ENCODE measurements around the gene NELFB.
A peak's percentile ranks its signal among the peaks of the same experiment; 100 is the strongest.
"Not testable (repeated sequence)": the region's sequence is repeated elsewhere in the genome, so short reads cannot be mapped to it uniquely, and the experiment has no call there.

The NELFB gene

DNA sequence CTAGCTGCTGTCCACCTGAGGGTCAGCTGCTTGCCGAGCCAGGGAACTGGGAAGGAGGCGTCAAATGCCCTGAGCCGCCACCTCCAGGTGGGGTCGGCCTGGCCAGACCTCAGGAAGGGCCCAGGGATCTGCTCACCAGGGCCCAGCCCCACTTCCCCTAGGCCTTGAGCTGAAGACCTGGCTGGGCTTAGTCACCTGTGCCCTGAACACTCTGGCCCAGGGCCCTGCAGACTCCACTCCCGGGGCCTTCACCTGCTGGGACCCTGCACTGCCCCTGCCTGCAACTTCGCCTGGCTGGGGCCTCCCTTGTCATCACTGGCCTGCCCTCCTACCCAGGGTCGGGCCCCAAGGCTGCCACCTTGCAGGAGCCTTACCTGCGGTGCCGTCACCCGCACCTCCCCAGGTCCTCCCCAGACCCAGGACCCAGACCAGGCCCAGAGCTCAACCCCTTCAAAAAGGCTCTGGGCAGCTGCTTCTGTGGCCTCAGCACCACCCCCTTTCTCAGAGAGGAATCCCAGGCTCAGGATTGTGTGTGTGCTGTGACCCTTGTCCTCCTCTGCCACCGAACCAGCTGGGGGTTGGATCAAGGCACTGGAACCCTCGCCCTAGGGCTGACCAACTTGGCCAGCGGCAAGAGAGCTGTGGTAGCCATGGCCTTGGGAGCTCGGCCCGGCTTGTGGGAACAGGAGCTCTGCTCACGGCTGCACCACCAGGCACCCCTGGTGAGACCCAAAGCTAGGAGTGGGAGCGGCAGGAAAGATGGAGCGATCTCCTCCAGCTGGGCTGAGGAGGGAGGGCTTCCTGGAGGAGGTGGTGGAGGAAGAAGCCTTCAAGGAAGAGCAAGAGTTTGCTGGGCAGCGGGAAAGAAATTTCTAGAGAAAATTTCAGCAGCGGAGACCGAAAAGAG, 1.2 kb upstream of the NELFB start:
- TF ChIP-seq, protein P1, sequence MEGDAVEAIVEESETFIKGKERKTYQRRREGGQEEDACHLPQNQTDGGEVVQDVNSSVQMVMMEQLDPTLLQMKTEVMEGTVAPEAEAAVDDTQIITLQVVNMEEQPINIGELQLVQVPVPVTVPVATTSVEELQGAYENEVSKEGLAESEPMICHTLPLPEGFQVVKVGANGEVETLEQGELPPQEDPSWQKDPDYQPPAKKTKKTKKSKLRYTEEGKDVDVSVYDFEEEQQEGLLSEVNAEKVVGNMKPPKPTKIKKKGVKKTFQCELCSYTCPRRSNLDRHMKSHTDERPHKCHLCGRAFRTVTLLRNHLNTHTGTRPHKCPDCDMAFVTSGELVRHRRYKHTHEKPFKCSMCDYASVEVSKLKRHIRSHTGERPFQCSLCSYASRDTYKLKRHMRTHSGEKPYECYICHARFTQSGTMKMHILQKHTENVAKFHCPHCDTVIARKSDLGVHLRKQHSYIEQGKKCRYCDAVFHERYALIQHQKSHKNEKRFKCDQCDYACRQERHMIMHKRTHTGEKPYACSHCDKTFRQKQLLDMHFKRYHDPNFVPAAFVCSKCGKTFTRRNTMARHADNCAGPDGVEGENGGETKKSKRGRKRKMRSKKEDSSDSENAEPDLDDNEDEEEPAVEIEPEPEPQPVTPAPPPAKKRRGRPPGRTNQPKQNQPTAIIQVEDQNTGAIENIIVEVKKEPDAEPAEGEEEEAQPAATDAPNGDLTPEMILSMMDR (IDR thresholded peaks at IDR 0.05): no peak
- H3K36me3 ChIP-seq: peaks cover 5 to 26% (median 9%) of the 10 kb centered on the region in 3 donors
- H3K4me1 ChIP-seq: peaks cover 0 to 26% (median 23%) of the 10 kb centered on the region in 4 donors
- intact Hi-C loops (cut with DNase I; ENCODE audit: low total_unique reads): no loop called here
- peak overlapping the region; percentile 92 for H3K4me3 ChIP-seq
- peaks cover 0 to 30% of the 10 kb centered on the region in 2 donors for H3K27me3 ChIP-seq
- DNase-seq: no peak
- no peaks in the 10 kb centered on the region for H3K9me3 ChIP-seq
- H3K27ac ChIP-seq: peak overlapping the region; percentile 76 to 79

GRCh38 chr9:137255448-137256114, 454 bp downstream of the NELFB start:
- TF ChIP-seq, protein P1 (IDR thresholded peaks at IDR 0.05): no peak
- Histone ChIP-seq H3K27me3 (peaks cover 0 to 25% of the 10 kb centered on the region in 2 donors), H3K9me3 (no peaks in the 10 kb centered on the region), H3K4me3 (peak overlapping the region; percentile 92), H3K27ac (peak overlapping the region; percentile 76 to 78), H3K36me3 (peaks cover 10 to 31% (median 12%) of the 10 kb centered on the region in 3 donors), H3K4me1 (peaks cover 0 to 26% (median 23%) of the 10 kb centered on the region in 4 donors)
- intact Hi-C loops (cut with DNase I; ENCODE audit: low total_unique reads): no loop called here
- DNase-seq: no peak

GRCh38 chr9:137256362-137256761, 1.2 kb downstream of the NELFB start:
- peaks cover 0 to 26% (median 23%) of the 10 kb centered on the region in 4 donors for H3K4me1 ChIP-seq
- no peak for DNase-seq
- intact Hi-C loops (cut with DNase I; ENCODE audit: low total_unique reads): no loop called here
- H3K4me3 ChIP-seq: peak overlapping the region; percentile 92
- no peaks in the 10 kb centered on the region for H3K9me3 ChIP-seq
- H3K27ac ChIP-seq: no peak overlapping the region
- peaks cover 10 to 31% (median 12%) of the 10 kb centered on the region in 3 donors for H3K36me3 ChIP-seq
- TF ChIP-seq, protein P1 (IDR thresholded peaks at IDR 0.05): no peak
- H3K27me3 ChIP-seq: peaks cover 0 to 17% of the 10 kb centered on the region in 2 donors

- TF ChIP-seq, protein P1 (IDR thresholded peaks at IDR 0.05): no peak
- Histone ChIP-seq H3K4me1 (peaks cover 0 to 26% (median 23%) of the 10 kb centered on the region in 4 donors), H3K27me3 (peaks cover 0 to 12% of the 10 kb centered on the region in 2 donors), H3K4me3 (peak overlapping the region; percentile 92), H3K36me3 (peaks cover 10 to 31% (median 12%) of the 10 kb centered on the region in 3 donors), H3K9me3 (no peaks in the 10 kb centered on the region), H3K27ac (no peak overlapping the region)
- intact Hi-C loops (cut with DNase I; ENCODE audit: low total_unique reads): no loop called here
- no peak for DNase-seq
Observed at GRCh38 chr9:137256856-137257255, 1.7 kb downstream of the NELFB start.

DNA sequence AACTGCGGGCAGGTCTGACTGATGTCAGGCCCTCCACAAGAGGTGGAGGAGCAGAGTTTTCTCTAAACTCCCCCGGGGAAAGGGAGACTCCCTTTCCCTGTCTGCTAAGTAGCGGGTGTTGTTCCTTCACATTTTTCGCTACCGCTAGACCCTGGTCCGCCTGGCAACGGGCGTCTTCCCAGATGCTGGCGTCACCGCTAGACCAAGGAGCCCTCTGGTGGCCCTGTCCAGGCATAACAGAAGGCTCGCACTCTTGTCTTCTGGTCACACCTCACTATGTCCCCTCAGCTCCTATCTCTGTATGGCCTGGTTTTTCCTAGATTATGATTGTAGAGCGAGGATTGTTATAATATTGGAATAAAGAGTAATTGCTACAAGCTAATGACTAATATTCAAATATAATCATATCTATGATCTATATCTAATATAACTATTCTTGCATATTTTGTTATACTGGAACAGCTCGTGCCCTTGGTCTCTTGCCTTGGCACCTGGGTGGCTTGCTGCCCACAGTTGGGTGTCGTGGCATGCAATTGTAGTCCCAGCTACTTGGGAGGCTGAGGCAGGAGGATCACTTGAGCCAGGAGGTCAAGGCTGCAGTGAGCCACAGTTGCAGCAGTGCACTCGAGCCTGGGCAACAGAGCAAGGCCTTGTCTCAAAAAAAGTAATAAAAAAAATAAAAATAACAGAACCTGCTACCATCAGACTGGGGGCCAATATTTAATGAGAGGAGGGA, 7.2 kb downstream of the NELFB start:
- H3K9me3 ChIP-seq; DNase-seq; H3K27me3 ChIP-seq; H3K27ac ChIP-seq; intact Hi-C loops (cut with DNase I; ENCODE audit: low total_unique reads); H3K4me1 ChIP-seq; H3K4me3 ChIP-seq: not testable (repeated sequence)
- H3K36me3 ChIP-seq: peaks cover 30 to 67% (median 51%) of the 10 kb centered on the region in 3 donors
- TF ChIP-seq, protein P1 (IDR thresholded peaks at IDR 0.05): peak; percentile 38 to 44
